ENCODE data around the gene DHRSX.

DNA sequence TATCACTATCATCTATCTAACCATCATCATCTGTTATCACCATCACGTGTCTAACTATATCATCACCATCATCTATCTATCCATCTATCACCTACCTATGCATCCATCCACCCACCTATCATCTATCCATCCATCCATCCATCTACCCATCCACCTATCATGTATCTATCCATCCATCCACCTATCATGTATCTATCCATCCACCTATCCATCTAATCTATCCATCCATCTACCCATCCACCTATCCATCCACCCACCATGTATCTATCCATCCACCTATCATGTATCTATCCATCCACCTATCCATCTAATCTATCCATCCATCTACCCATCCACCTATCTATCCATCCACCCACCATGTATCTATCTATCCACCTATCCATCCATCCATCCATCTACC is 316.7 kb downstream of the DHRSX start:
- TF ChIP-seq, protein P1, sequence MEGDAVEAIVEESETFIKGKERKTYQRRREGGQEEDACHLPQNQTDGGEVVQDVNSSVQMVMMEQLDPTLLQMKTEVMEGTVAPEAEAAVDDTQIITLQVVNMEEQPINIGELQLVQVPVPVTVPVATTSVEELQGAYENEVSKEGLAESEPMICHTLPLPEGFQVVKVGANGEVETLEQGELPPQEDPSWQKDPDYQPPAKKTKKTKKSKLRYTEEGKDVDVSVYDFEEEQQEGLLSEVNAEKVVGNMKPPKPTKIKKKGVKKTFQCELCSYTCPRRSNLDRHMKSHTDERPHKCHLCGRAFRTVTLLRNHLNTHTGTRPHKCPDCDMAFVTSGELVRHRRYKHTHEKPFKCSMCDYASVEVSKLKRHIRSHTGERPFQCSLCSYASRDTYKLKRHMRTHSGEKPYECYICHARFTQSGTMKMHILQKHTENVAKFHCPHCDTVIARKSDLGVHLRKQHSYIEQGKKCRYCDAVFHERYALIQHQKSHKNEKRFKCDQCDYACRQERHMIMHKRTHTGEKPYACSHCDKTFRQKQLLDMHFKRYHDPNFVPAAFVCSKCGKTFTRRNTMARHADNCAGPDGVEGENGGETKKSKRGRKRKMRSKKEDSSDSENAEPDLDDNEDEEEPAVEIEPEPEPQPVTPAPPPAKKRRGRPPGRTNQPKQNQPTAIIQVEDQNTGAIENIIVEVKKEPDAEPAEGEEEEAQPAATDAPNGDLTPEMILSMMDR (IDR thresholded peaks at IDR 0.05), result no peak
- TF ChIP-seq POLR2A (IDR thresholded peaks at IDR 0.05) (no peak), POLR2AphosphoS5 (IDR thresholded peaks at IDR 0.05) (no peak)
